OCI-LY1 (cell line): ENCODE results near the gene AKT1.

ENCODE experiments used
- CTCF ChIP-seq: fragments of 200-600 bp; sonication (generic), shearing (Covaris generic); IDR thresholded peaks from 2 replicates; pipeline ENCODE4 v1.5.1; 2017; ENCODE audit warnings: mild to moderate bottlenecking, antibody characterized with exemption, low read length, moderate library complexity, mixed read lengths
- EZH2 ChIP-seq: fragments of 200-600 bp; sonication (generic), shearing (Covaris generic); IDR thresholded peaks from 2 replicates; pipeline ENCODE4 v1.8.0; 2017; ENCODE audit warnings: borderline replicate concordance, mixed run types, mild to moderate bottlenecking, antibody characterized with exemption, low read length, moderate library complexity, mixed read lengths

GRCh38 chr14:104788873-104789663 is 6.5 kb downstream of the AKT1 start:
- TF ChIP-seq CTCF, result no peak
- no peak for TF ChIP-seq EZH2
